WTC11 (cell line): Measurements from ENCODE around the gene PAWR. TPM values are rescaled to one million over a fixed set of nuclear protein-coding genes. Genes with fewer than 3 reads are reported as not detected.

Experiments
- ATAC-seq: fragments of 200-7000 bp; cut with Tn5 transposase; 2 replicates; pipeline ENCODE4 v1.10.0; 2021; ENCODE audit warnings: mild to moderate bottlenecking, moderate library complexity
- CTCF ChIA-PET: fragments of 300-600 bp; sonication (Branson Sonifier 250); formaldehyde crosslinking; loops from one replicate; lab custom pipeline; 2021; ENCODE audit warnings: antibody characterized with exemption; lab: Charles Lee
- POLR2A ChIA-PET: fragments of 350-600 bp; sonication (Branson Sonifier 250); formaldehyde crosslinking; loops from one replicate; lab custom pipeline; 2021; ENCODE audit warnings: antibody characterized with exemption; lab: Charles Lee
- DNase-seq: peaks from one replicate; pipeline ENCODE4 v3.0.0; 2021; ENCODE audit warnings: low spot score
- H3K27ac Mint-ChIP-seq: 2 replicates; pipeline ENCODE4 v1.8.0; 2021; ENCODE audit warnings: mixed read lengths
- H3K27me3 Mint-ChIP-seq: 2 replicates; pipeline ENCODE4 v1.8.0; 2021; ENCODE audit warnings: low read depth, mild to moderate bottlenecking, moderate library complexity, mixed read lengths
- H3K36me3 Mint-ChIP-seq: 2 replicates; pipeline ENCODE4 v1.8.0; 2021; ENCODE audit warnings: mixed read lengths
- H3K4me1 Mint-ChIP-seq: 2 replicates; pipeline ENCODE4 v1.8.0; 2022; ENCODE audit warnings: mixed read lengths
- H3K4me3 Mint-ChIP-seq: 2 replicates; pipeline ENCODE4 v1.8.0; 2021; ENCODE audit warnings: mild to moderate bottlenecking, moderate library complexity, mixed read lengths
- H3K9me3 Mint-ChIP-seq: 2 replicates; pipeline ENCODE4 v1.8.0; 2021; ENCODE audit warnings: mixed read lengths
- AR ChIP-seq: fragments of 250-450 bp; sonication (Bioruptor Pico); IDR thresholded peaks from 2 replicates; pipeline ENCODE4 v1.9.0; 2021; ENCODE audit warnings: mild to moderate bottlenecking
- CTCF ChIP-seq: fragments of 200-600 bp; IDR thresholded peaks from 2 replicates; pipeline ENCODE4 v1.8.0; 2022; ENCODE audit warnings: antibody characterized with exemption
- EMX1 ChIP-seq: fragments of 250-450 bp; sonication (Bioruptor Pico); IDR thresholded peaks from 2 replicates; pipeline ENCODE4 v1.8.0; 2021; ENCODE audit warnings: mild to moderate bottlenecking
- ETV6 ChIP-seq: sonication (generic); formaldehyde crosslinking; IDR thresholded peaks from 2 replicates; pipeline ENCODE4 v1.8.1; 2022; ENCODE audit warnings: mild to moderate bottlenecking, missing genetic modification reagents
- GRHL2 ChIP-seq: fragments of 250-450 bp; sonication (Bioruptor Pico); IDR thresholded peaks from 2 replicates; pipeline ENCODE4 v1.8.0; 2022; ENCODE audit warnings: mild to moderate bottlenecking, moderate library complexity; ENCODE audit not compliant: insufficient replicate concordance, severe bottlenecking
- GTF2I ChIP-seq: fragments of 250-450 bp; sonication (Bioruptor Pico); conservative IDR thresholded peaks from 2 replicates; pipeline ENCODE4 v1.4.0; 2021; ENCODE audit warnings: mild to moderate bottlenecking
- HMGA2 ChIP-seq: fragments of 250-450 bp; sonication (Bioruptor Pico); IDR thresholded peaks from 2 replicates; pipeline ENCODE4 v1.4.0; 2021; ENCODE audit warnings: mild to moderate bottlenecking, moderate library complexity
- MLX ChIP-seq: sonication (generic); formaldehyde crosslinking; IDR thresholded peaks from 2 replicates; pipeline ENCODE4 v1.8.1; 2023; ENCODE audit warnings: mild to moderate bottlenecking, missing genetic modification reagents, moderate library complexity
- MYBL2 ChIP-seq: sonication (generic); formaldehyde crosslinking; IDR thresholded peaks from 2 replicates; pipeline ENCODE4 v1.8.1; 2023; ENCODE audit warnings: mild to moderate bottlenecking, moderate library complexity, missing genetic modification reagents
- NR2C2 ChIP-seq: sonication (generic); formaldehyde crosslinking; IDR thresholded peaks from 2 replicates; pipeline ENCODE4 v1.8.0; 2022; ENCODE audit warnings: mild to moderate bottlenecking, missing genetic modification reagents
- OVOL2 ChIP-seq: fragments of 250-450 bp; sonication (Bioruptor Pico); IDR thresholded peaks from 2 replicates; pipeline ENCODE4 v1.9.0; 2021; ENCODE audit warnings: mild to moderate bottlenecking, borderline replicate concordance
- PRRX2 ChIP-seq: fragments of 250-450 bp; sonication (Bioruptor Pico); IDR thresholded peaks from 2 replicates; pipeline ENCODE4 v1.8.0; 2021; ENCODE audit warnings: mild to moderate bottlenecking
- RORB ChIP-seq: fragments of 250-450 bp; sonication (Bioruptor Pico); IDR thresholded peaks from 2 replicates; pipeline ENCODE4 v1.9.0; 2021; ENCODE audit warnings: mild to moderate bottlenecking
- SP1 ChIP-seq: sonication (generic); formaldehyde crosslinking; conservative IDR thresholded peaks from 2 replicates; pipeline ENCODE4 v1.8.1; 2022; ENCODE audit warnings: missing genetic modification reagents
- TEAD1 ChIP-seq: sonication (generic); formaldehyde crosslinking; IDR thresholded peaks from 2 replicates; pipeline ENCODE4 v1.8.0; 2022; ENCODE audit warnings: mild to moderate bottlenecking, missing genetic modification reagents
- ZNF121 ChIP-seq: sonication (generic); formaldehyde crosslinking; IDR thresholded peaks from 2 replicates; pipeline ENCODE4 v1.8.0; 2023; ENCODE audit warnings: missing genetic modification reagents
- ZNF219 ChIP-seq: sonication (generic); formaldehyde crosslinking; IDR thresholded peaks from 2 replicates; pipeline ENCODE4 v1.8.0; 2023; ENCODE audit warnings: missing genetic modification reagents, mild to moderate bottlenecking, borderline replicate concordance
- ZNF396 ChIP-seq: fragments of 250-450 bp; sonication (Bioruptor Pico); IDR thresholded peaks from 2 replicates; pipeline ENCODE4 v1.8.0; 2021; ENCODE audit warnings: mild to moderate bottlenecking, moderate library complexity, borderline replicate concordance
- ZSCAN18 ChIP-seq: fragments of 250-450 bp; sonication (Bioruptor Pico); IDR thresholded peaks from 2 replicates; pipeline ENCODE4 v2.1.2; 2022; ENCODE audit warnings: mild to moderate bottlenecking, moderate library complexity
- total RNA-seq: library from RNA; stranded (reverse); gene quantifications from 3 replicates; pipeline ENCODE4 v1.2.3, GENCODE V29; 2021

PAWR gene
- total RNA-seq, 1 experiment from 2014 or later = 397 TPM

GRCh38 chr12:79690638-79691510, at the start of gene PAWR (continued):
- TF ChIP-seq RORB (CRISPR knock-in tag) (no peak), GRHL2 (CRISPR knock-in tag) (no peak), HMGA2 (CRISPR knock-in tag) (no peak), ZNF396 (CRISPR knock-in tag) (no peak), GTF2I (CRISPR knock-in tag) (no peak), MYBL2 (peak; percentile 62), TEAD1 (CRISPR knock-in tag) (peak; percentile 73; the same call in 1 of the 2 replicates), EMX1 (CRISPR knock-in tag) (no peak), ZNF219 (CRISPR knock-in tag) (0 out of 2 replicates have a peak, but pooled peaks have one; percentile 10), OVOL2 (CRISPR knock-in tag) (no peak), MLX (CRISPR knock-in tag) (no peak), NR2C2 (CRISPR knock-in tag) (no peak), ZSCAN18 (no peak), AR (CRISPR knock-in tag) (no peak), ZNF121 (0 out of 2 replicates have a peak, but pooled peaks have one; percentile 8), SP1 (peak; percentile 55), PRRX2 (CRISPR knock-in tag) (no peak)

- no peaks in the 10 kb centered on the region for H3K36me3 Mint-ChIP-seq
- H3K9me3 Mint-ChIP-seq = no peaks in the 10 kb centered on the region; the same call in 1 of the 2 replicates
- H3K27me3 Mint-ChIP-seq = no peaks in the 10 kb centered on the region
- TF ChIP-seq CTCF (peak; percentile 49; the same call in 1 of the 2 replicates), ETV6 (no peak)
- TF ChIP-seq, all 79 proteins: peak for 1
- peak; percentile 68 for ATAC-seq
- Mint-ChIP-seq H3K4me3 (no peak overlapping the region), H3K27ac (peak overlapping the region; percentile 80), H3K4me1 (peaks cover 12% of the 10 kb centered on the region)
- DNase-seq = no peak
- POLR2A ChIA-PET = no interaction called here
- CTCF ChIA-PET = interaction anchor here (0.6 to 1.4 kb wide), 8 partner anchors 10 to 230 kb away, joined by 3 to 5 read pairs (median 3); no protein-coding TSS in a partner anchor
Observed at GRCh38 chr12:79737875-79738718, 47.3 kb upstream of the PAWR start.
